IPS-20b (cell line): Measurements from ENCODE around the gene BAIAP2.
A peak's percentile ranks its signal among the peaks of the same experiment; 100 is the strongest.

Experiments used
- H3K27ac ChIP-seq: one replicate; pipeline ENCODE4 v1.5.1; 2013; ENCODE audit warnings: low read length
- H3K27me3 ChIP-seq: 2 replicates; pipeline ENCODE4 v1.6.1; 2013; ENCODE audit warnings: mild to moderate bottlenecking, low read length, inconsistent platforms; ENCODE audit not compliant: insufficient read depth
- H3K36me3 ChIP-seq: 2 replicates; pipeline ENCODE4 v1.6.1; 2013; ENCODE audit warnings: low read depth, mild to moderate bottlenecking, inconsistent platforms, low read length, moderate library complexity; ENCODE audit not compliant: insufficient read depth
- H3K4me1 ChIP-seq: 2 replicates; pipeline ENCODE4 v1.6.1; 2013; ENCODE audit warnings: mild to moderate bottlenecking, control low read depth, inconsistent platforms, low read length, moderate library complexity; ENCODE audit not compliant: insufficient read depth
- H3K4me3 ChIP-seq: 2 replicates; pipeline ENCODE4 v1.5.1; 2013; ENCODE audit warnings: mild to moderate bottlenecking, low read length, inconsistent platforms
- H3K9ac ChIP-seq: 2 replicates; pipeline ENCODE4 v1.6.1; 2013; ENCODE audit warnings: low read depth, mild to moderate bottlenecking, inconsistent platforms, low read length, moderate library complexity
- H3K9me3 ChIP-seq: 2 replicates; pipeline ENCODE4 v1.6.1; 2013; ENCODE audit warnings: mild to moderate bottlenecking, low read depth, low read length, inconsistent platforms; ENCODE audit not compliant: insufficient read depth

The BAIAP2 gene

GRCh38 chr17:81117672-81118198 lies 82.8 kb downstream of the BAIAP2 start:
- H3K27me3 ChIP-seq: no peaks in the 10 kb centered on the region
- no peaks in the 10 kb centered on the region for H3K4me1 ChIP-seq
- H3K4me3 ChIP-seq: no peak overlapping the region
- no peaks in the 10 kb centered on the region for H3K9me3 ChIP-seq
- no peak overlapping the region for H3K27ac ChIP-seq
- H3K36me3 ChIP-seq: no peaks in the 10 kb centered on the region
- H3K9ac ChIP-seq: no peak overlapping the region

GRCh38 chr17:81118308-81119221 lies 83.6 kb downstream of the BAIAP2 start:
- Histone ChIP-seq H3K9ac (no peak overlapping the region), H3K4me1 (no peaks in the 10 kb centered on the region), H3K36me3 (no peaks in the 10 kb centered on the region), H3K9me3 (no peaks in the 10 kb centered on the region), H3K4me3 (no peak overlapping the region; the same call in 1 of the 2 replicates), H3K27ac (no peak overlapping the region), H3K27me3 (no peaks in the 10 kb centered on the region)

- no peaks in the 10 kb centered on the region for H3K36me3 ChIP-seq
- H3K9me3 ChIP-seq: no peaks in the 10 kb centered on the region
- peak overlapping the region; percentile 51; the same call in 1 of the 2 replicates for H3K4me3 ChIP-seq
- H3K9ac ChIP-seq: no peak overlapping the region
- no peak overlapping the region for H3K27ac ChIP-seq
- no peaks in the 10 kb centered on the region for H3K4me1 ChIP-seq
- H3K27me3 ChIP-seq: no peaks in the 10 kb centered on the region
Measured at GRCh38 chr17:81119223-81120148, 84.5 kb downstream of the BAIAP2 start.

- no peaks in the 10 kb centered on the region for H3K27me3 ChIP-seq
- no peaks in the 10 kb centered on the region for H3K4me1 ChIP-seq
- no peak overlapping the region for H3K9ac ChIP-seq
- H3K36me3 ChIP-seq: no peaks in the 10 kb centered on the region
- no peak overlapping the region for H3K4me3 ChIP-seq
- H3K27ac ChIP-seq: no peak overlapping the region
- no peaks in the 10 kb centered on the region for H3K9me3 ChIP-seq
Measured at GRCh38 chr17:81120149-81120484, 85.2 kb downstream of the BAIAP2 start.

DNA sequence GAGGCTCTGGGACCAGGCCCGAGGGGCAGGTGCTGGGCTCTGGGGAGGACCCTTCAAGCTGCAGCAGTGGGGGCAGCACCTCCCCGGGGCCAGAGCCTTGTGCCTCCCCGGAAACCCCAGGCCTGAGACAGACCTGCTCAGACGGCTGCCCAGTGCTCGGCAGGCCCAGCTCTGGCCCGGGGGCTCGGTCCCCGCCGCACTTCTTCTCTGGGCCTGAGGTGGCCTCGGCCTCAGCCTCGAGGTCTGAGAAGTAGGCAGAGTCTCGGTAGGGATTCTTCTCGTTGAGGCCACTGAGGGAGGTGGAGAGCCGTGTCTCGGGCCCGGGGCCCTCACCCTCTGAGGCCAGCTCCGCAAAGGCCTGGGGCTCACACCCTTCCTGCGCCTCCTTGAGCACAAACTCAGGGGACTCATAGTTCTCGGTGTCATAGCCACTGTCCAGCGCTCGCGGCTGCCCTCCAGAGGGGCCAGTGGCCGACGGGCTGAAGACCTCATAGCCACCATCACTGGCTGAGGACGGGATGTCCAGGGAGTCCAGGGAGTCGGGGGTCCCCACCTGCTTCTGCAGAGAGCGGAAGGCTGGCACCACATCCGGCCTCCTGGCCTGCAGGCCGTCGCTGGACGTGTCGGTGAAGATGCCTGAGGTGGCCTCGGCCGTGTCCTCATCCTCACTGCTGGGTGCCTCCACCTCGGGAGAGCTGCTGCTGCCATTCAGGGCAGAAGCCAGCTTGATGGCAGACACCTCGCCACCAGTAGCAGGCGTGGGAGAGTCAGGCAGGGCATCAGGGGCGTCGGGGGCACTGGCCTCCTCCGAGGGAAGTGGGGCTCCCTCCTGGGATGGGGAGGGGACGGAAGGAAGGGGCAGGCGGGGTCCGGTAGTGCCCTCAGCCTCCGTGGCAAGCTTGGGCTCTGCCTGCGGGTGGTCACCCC lies 86.0 kb downstream of the BAIAP2 start:
- Histone ChIP-seq H3K4me3 (no peak overlapping the region), H3K27me3 (no peaks in the 10 kb centered on the region), H3K4me1 (no peaks in the 10 kb centered on the region), H3K27ac (no peak overlapping the region), H3K9ac (no peak overlapping the region), H3K9me3 (no peaks in the 10 kb centered on the region), H3K36me3 (no peaks in the 10 kb centered on the region)

GRCh38 chr17:81121841-81122733 lies 87.1 kb downstream of the BAIAP2 start:
- Histone ChIP-seq H3K9me3 (no peaks in the 10 kb centered on the region), H3K4me3 (no peak overlapping the region), H3K27ac (no peak overlapping the region), H3K36me3 (no peaks in the 10 kb centered on the region), H3K4me1 (no peaks in the 10 kb centered on the region), H3K27me3 (no peaks in the 10 kb centered on the region), H3K9ac (no peak overlapping the region)

- Histone ChIP-seq H3K4me3 (no peak overlapping the region), H3K27ac (no peak overlapping the region), H3K27me3 (no peaks in the 10 kb centered on the region), H3K9me3 (no peaks in the 10 kb centered on the region), H3K9ac (no peak overlapping the region), H3K36me3 (no peaks in the 10 kb centered on the region), H3K4me1 (no peaks in the 10 kb centered on the region)
Measured at GRCh38 chr17:81123052-81124048, 88.4 kb downstream of the BAIAP2 start.

- H3K27me3 ChIP-seq: no peaks in the 10 kb centered on the region
- H3K27ac ChIP-seq: no peak overlapping the region
- no peaks in the 10 kb centered on the region for H3K4me1 ChIP-seq
- no peak overlapping the region for H3K9ac ChIP-seq
- no peaks in the 10 kb centered on the region for H3K36me3 ChIP-seq
- no peak overlapping the region for H3K4me3 ChIP-seq
- H3K9me3 ChIP-seq: no peaks in the 10 kb centered on the region
Measured at GRCh38 chr17:81124377-81124776, 89.4 kb downstream of the BAIAP2 start.

DNA sequence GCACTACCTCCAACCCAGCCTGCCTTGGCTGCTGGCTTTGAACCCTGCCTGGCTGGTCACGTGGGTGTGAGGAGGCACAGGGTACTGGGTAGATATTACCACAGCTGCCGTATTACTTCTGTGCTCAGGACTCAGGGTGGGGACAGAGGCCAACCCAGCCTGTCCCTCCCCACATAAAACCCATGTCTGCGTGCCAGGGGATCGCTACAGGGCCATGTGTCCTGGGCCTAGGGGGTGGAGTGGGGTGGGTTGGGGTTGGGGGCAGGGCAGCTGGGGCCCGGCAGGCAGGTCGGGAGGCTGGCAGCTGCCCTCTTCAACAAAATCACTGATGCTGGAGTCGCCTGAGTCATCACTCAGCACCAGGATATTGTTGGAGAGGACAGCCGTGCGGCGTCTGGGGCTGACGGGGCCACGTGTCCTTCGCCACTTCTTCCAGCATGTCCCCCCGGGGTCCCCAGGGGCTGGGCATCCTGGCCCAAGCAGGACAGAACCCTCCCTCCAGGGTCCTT lies 90.7 kb downstream of the BAIAP2 start:
- Histone ChIP-seq H3K27me3 (no peaks in the 10 kb centered on the region), H3K4me1 (no peaks in the 10 kb centered on the region), H3K9me3 (no peaks in the 10 kb centered on the region), H3K36me3 (no peaks in the 10 kb centered on the region), H3K4me3 (no peak overlapping the region), H3K9ac (no peak overlapping the region), H3K27ac (no peak overlapping the region)
